Right cardiac atrium (tissue), 5 donors: ENCODE results near the gene AMH. TPM values are rescaled to one million over a fixed set of nuclear protein-coding genes. Genes with fewer than 3 reads are reported as not detected.

Experiments
- ATAC-seq, 2 donors: fragments of 200-7000 bp; cut with Tn5 transposase; one replicate each; pipeline versions ENCODE4 v1.8.0 to v1.9.1; 2020; ENCODE audit warnings: moderate library complexity in 2 of 2, mild to moderate bottlenecking in 1 of 2
- DNase-seq, 3 donors: peaks; one replicate each; pipeline ENCODE4 v3.0.0-alpha.2; 2020
- H3K27ac ChIP-seq: one replicate; pipeline ENCODE4 v1.5.1; 2013; ENCODE audit warnings: mild to moderate bottlenecking, low read length, control low read depth, moderate library complexity
- H3K27me3 ChIP-seq: one replicate; pipeline ENCODE4 v1.6.1; 2013; ENCODE audit not compliant: control insufficient read depth, insufficient read depth
- H3K4me1 ChIP-seq: one replicate; pipeline ENCODE4 v1.6.1; 2013; ENCODE audit warnings: low read length; ENCODE audit not compliant: control insufficient read depth, insufficient read depth
- H3K4me3 ChIP-seq: one replicate; pipeline ENCODE4 v1.5.1; 2013; ENCODE audit warnings: low read length, control low read depth
- H3K9me3 ChIP-seq: one replicate; pipeline ENCODE4 v1.6.1; 2013; ENCODE audit warnings: low read length; ENCODE audit not compliant: control insufficient read depth
- WGBS: extraction: QIAGEN DNeasy Blood & Tissue Kit; methylation state at CpG from one replicate; pipeline ENCODE4 v1.1.7; 2013; 5-methylcytosine and 5-hydroxymethylcytosine counted together
- intact Hi-C, 4 donors: fragments of 100-400 bp; cut with DNase I; formaldehyde crosslinking; loops; one replicate each; pipeline versions ENCODE4 v1.11.0 to v1.14.0; 2022 to 2023
- polyA plus RNA-seq: library from polyadenylated mRNA; stranded (reverse); fragments of 200-250 nt; gene quantifications from one replicate; pipeline ENCODE4 v1.2.3, GENCODE V29; 2013
- total RNA-seq, 4 donors: library from RNA; stranded (reverse); fragmentation: NEBNext Ultra II Directional; extraction: Animal tissue kit (Norgen Biotek cat#: 25700); gene quantifications; one replicate each; pipeline ENCODE4 v1.2.1, GENCODE V29; 2021
- donor health status: healthy with polysubstance abuse.
- donor health status: DM: no; HTN: yes; CAD: no.
- donor health status: DM: no; HTN: no; CAD: no.
- donor health status: DM: no; HTN: yes; CAD: no; lungs with severe emphysema.
- donor health status: DM: yes; HTN: yes; CAD: no.

Gene AMH
- total and polyA plus RNA-seq, 5 donors: 0.31 to 1.6 (median 0.99) TPM

- Histone ChIP-seq H3K27me3 (no peaks in the 10 kb centered on the region), H3K27ac (no peak overlapping the region), H3K4me3 (no peak overlapping the region), H3K4me1 (no peaks in the 10 kb centered on the region), H3K9me3 (no peaks in the 10 kb centered on the region)
- WGBS: 60% methylated on average over 20 of the region's 20 CpGs
- no peak for DNase-seq
- peak in 1 of 2 donors; percentile 2 for ATAC-seq
- intact Hi-C loops: loop anchor here in 1 of 4 donors (10.0 kb wide), 1 partner anchor 67 kb away; the partner anchor contains the start of gene AP3D1
Measured at GRCh38 chr19:2221918-2222317, 27.2 kb upstream of the AMH start.

GRCh38 chr19:2223391-2223790 is 25.7 kb upstream of the AMH start:
- intact Hi-C loops: loop anchor here in 1 of 4 donors (10.0 kb wide), 1 partner anchor 69 kb away; the partner anchor contains the start of gene AP3D1
- ATAC-seq (no peak), DNase-seq (no peak)
- H3K4me3 ChIP-seq: no peak overlapping the region
- H3K9me3 ChIP-seq: no peaks in the 10 kb centered on the region
- no peaks in the 10 kb centered on the region for H3K4me1 ChIP-seq
- no peak overlapping the region for H3K27ac ChIP-seq
- no peaks in the 10 kb centered on the region for H3K27me3 ChIP-seq
- WGBS: 88% methylated on average over 18 of the region's 18 CpGs

- intact Hi-C loops: loop anchor here in 1 of 4 donors (10.0 kb wide), 1 partner anchor 69 kb away; the partner anchor contains the start of gene AP3D1
- Histone ChIP-seq H3K4me1 (no peaks in the 10 kb centered on the region), H3K4me3 (no peak overlapping the region), H3K9me3 (no peaks in the 10 kb centered on the region), H3K27ac (no peak overlapping the region), H3K27me3 (no peaks in the 10 kb centered on the region)
- no peak for ATAC-seq
- 90% methylated on average over 14 of the region's 14 CpGs for WGBS
- DNase-seq: no peak
Measured at GRCh38 chr19:2223959-2224358, 25.2 kb upstream of the AMH start.

GRCh38 chr19:2224754-2225349 is 24.3 kb upstream of the AMH start:
- intact Hi-C loops: loop anchor here in 1 of 4 donors (10.0 kb wide), 1 partner anchor 70 kb away; the partner anchor contains the start of gene AP3D1
- H3K9me3 ChIP-seq: no peaks in the 10 kb centered on the region
- 84% methylated on average over 13 of the region's 13 CpGs for WGBS
- no peak overlapping the region for H3K27ac ChIP-seq
- H3K4me1 ChIP-seq: no peaks in the 10 kb centered on the region
- ATAC-seq (no peak), DNase-seq (no peak)
- no peak overlapping the region for H3K4me3 ChIP-seq
- H3K27me3 ChIP-seq: no peaks in the 10 kb centered on the region

GRCh38 chr19:2225415-2226050 is 23.6 kb upstream of the AMH start:
- intact Hi-C loops: loop anchor here in 1 of 4 donors (10.0 kb wide), 1 partner anchor 71 kb away; the partner anchor contains the start of gene AP3D1

GRCh38 chr19:2226051-2226839 is 22.9 kb upstream of the AMH start:
- ATAC-seq: no peak
- intact Hi-C loops: loop anchor here in 1 of 4 donors (10.0 kb wide), 1 partner anchor 71 kb away; the partner anchor contains the start of gene AP3D1
- no peak overlapping the region for H3K4me3 ChIP-seq
- no peak overlapping the region for H3K27ac ChIP-seq
- no peaks in the 10 kb centered on the region for H3K9me3 ChIP-seq
- WGBS: 93% methylated on average over 59 of the region's 59 CpGs
- H3K27me3 ChIP-seq: no peaks in the 10 kb centered on the region
- no peak for DNase-seq
- H3K4me1 ChIP-seq: no peaks in the 10 kb centered on the region

More at GRCh38 chr19:2225415-2226050, 23.6 kb upstream of the AMH start:
- H3K27ac ChIP-seq: no peak overlapping the region
- ATAC-seq (no peak), DNase-seq (no peak)
- no peaks in the 10 kb centered on the region for H3K9me3 ChIP-seq
- H3K4me3 ChIP-seq: no peak overlapping the region
- no peaks in the 10 kb centered on the region for H3K4me1 ChIP-seq
- no peaks in the 10 kb centered on the region for H3K27me3 ChIP-seq
- WGBS: 94% methylated on average over 32 of the region's 32 CpGs

GRCh38 chr19:2226840-2227360 is 22.2 kb upstream of the AMH start:
- no peak overlapping the region for H3K4me3 ChIP-seq
- no peaks in the 10 kb centered on the region for H3K4me1 ChIP-seq
- no peaks in the 10 kb centered on the region for H3K9me3 ChIP-seq
- no peaks in the 10 kb centered on the region for H3K27me3 ChIP-seq
- WGBS: 97% methylated on average over 53 of the region's 53 CpGs
- intact Hi-C loops: loop anchor here in 1 of 4 donors (10.0 kb wide), 1 partner anchor 72 kb away; the partner anchor contains the start of gene AP3D1
- no peak overlapping the region for H3K27ac ChIP-seq
- DNase-seq (no peak), ATAC-seq (no peak)

GRCh38 chr19:2227415-2228156 is 21.5 kb upstream of the AMH start:
- DNase-seq (peak in 1 of 3 donors; percentile 84), ATAC-seq (no peak)
- H3K27me3 ChIP-seq: no peaks in the 10 kb centered on the region
- H3K9me3 ChIP-seq: no peaks in the 10 kb centered on the region
- intact Hi-C loops: loop anchor here in 1 of 4 donors (10.0 kb wide), 1 partner anchor 73 kb away; the partner anchor contains the start of gene AP3D1
- no peaks in the 10 kb centered on the region for H3K4me1 ChIP-seq
- WGBS: 94% methylated on average over 67 of the region's 67 CpGs
- no peak overlapping the region for H3K4me3 ChIP-seq
- H3K27ac ChIP-seq: no peak overlapping the region

- H3K4me1 ChIP-seq: no peaks in the 10 kb centered on the region
- H3K27me3 ChIP-seq: no peaks in the 10 kb centered on the region
- H3K9me3 ChIP-seq: no peaks in the 10 kb centered on the region
- DNase-seq (no peak), ATAC-seq (no peak)
- H3K27ac ChIP-seq: no peak overlapping the region
- WGBS: 91% methylated on average over 48 of the region's 48 CpGs
- no peak overlapping the region for H3K4me3 ChIP-seq
- intact Hi-C loops: loop anchor here in 1 of 4 donors (10.0 kb wide), 1 partner anchor 74 kb away; the partner anchor contains the start of gene AP3D1
Measured at GRCh38 chr19:2228157-2229030, 20.7 kb upstream of the AMH start.
